NCI-H526 treated with DMSO at 0.1 percent for 48 hours (cell line): ENCODE data around the gene MYL9.
"Not testable (repeated sequence)": the region's sequence is repeated elsewhere in the genome, so short reads cannot be mapped to it uniquely, and the experiment has no call there.

Source experiments
- DNase-seq: peaks from one replicate; lab custom pipeline; 2025; lab: John Stamatoyannopoulos, UW

Gene MYL9

DNA sequence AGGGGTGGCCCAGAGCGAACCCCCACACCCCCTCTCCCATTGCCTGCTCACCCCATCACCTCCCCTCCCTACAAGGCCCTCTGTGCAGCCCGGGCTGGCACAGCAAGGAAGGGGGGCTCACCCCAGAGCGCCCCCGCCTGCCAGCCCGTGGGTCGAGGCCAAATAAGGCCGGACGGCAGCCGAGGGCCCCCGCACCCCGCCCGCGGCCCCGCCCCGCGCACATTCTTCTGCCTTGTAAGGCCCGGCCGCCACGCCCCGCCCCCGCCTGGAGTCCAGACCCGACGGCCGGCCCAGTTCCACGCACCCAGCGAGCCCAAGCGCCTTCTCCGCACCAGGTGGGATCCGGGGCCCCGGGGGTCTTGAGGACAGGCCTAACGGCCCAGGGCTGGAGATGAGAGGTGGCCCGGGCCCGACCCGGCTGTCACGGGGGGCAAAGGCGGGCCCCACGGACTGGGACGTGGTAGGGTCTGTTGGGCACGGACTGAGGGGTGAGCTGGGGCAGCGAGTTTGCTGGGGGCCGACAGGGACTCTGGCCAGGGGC lies at the start of gene MYL9:
Gene MYL9 (plus strand): TSS at position 293 of the 541 bp plus-strand sequence. CDS start 3,366 bp downstream, outside the sequence.
- no peak for DNase-seq

DNA sequence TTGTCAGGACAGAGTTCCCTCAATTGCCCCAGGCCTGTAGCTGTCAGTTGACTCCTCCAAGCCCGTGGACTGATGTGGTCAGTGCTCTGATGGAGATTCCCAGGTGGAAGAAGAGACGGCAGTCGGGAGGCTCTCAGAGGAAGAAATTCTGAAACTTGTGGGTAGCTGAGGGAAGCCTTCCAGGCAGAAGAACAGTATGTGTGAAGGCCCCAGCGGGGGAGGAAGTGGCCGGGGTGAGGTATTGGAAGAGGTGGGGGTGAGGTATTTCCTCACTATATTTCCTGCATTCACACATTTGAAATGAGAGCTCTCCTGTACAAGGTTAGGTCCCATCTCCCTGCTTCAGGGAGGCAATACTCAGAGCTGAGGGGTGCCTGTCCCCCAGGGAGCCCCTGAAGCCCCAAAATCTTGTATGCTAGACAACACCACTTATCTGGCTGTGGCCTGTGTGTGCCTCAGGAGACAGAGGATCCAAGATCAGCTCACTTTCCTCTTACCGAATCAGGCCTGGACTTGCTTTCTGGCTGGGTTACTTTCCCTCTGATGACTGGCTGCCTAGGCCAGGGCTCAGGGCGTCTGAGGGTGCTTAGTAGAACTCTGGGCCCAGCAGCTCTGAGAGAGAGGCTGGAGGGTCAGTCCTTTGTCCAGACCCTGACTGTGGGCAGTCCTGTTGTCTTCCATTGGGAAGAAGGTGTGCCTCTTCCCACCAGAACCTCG lies 49.3 kb upstream of the MYL9 start:
- no peak for DNase-seq

DNA sequence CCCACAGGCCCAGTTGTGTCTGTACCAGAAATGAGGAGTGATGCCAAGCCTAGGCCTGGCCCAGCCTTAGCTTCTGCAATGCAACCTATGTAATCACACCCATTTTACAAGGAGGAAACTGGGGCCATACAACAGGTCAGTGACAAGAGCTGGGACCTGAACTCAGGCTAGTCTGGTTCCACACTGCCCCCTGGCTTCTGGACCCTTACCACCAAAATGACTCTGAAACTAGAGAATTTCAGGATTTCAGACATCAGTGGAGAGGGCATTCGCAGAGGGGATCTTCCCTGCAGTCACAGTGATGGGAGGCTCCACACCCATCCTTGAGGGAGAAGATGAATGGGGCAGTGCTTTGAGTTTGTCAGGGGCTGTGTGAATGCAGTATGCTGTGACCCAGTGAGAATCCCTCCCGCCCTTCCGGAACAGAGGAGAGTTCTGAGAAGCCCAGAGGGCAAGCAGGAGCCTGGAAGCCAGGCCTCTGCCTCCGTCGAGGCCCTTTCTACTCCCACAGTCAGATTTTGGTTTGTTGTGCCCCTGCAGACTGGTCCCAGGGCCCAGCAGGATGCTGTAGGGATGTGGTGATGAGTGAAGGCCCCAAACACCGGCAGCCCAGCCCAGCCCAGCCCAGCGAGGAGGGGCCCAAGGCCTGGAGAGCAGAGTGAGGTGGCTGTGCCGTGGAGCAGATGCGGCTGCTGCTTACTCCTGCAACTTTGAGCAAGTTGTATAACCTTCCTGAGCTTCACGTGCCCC lies 48.1 kb upstream of the MYL9 start:
- DNase-seq = no peak

DNA sequence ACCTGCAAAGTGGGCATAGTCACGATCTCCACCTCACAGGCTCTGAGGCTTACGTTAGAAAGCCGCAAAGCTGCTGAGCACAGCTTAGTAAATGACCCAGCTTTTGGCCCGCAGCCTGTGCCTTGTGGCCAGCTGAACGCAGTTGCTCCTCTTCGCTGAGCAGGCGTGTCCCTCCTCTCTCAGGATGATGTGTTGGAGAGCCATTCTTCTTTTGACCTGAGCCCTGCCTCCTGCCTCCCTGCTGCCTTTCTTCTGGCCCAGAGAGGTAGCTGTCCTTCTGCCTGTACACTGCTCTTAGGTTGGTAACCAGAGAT lies 47.6 kb upstream of the MYL9 start:
- no peak for DNase-seq

DNA sequence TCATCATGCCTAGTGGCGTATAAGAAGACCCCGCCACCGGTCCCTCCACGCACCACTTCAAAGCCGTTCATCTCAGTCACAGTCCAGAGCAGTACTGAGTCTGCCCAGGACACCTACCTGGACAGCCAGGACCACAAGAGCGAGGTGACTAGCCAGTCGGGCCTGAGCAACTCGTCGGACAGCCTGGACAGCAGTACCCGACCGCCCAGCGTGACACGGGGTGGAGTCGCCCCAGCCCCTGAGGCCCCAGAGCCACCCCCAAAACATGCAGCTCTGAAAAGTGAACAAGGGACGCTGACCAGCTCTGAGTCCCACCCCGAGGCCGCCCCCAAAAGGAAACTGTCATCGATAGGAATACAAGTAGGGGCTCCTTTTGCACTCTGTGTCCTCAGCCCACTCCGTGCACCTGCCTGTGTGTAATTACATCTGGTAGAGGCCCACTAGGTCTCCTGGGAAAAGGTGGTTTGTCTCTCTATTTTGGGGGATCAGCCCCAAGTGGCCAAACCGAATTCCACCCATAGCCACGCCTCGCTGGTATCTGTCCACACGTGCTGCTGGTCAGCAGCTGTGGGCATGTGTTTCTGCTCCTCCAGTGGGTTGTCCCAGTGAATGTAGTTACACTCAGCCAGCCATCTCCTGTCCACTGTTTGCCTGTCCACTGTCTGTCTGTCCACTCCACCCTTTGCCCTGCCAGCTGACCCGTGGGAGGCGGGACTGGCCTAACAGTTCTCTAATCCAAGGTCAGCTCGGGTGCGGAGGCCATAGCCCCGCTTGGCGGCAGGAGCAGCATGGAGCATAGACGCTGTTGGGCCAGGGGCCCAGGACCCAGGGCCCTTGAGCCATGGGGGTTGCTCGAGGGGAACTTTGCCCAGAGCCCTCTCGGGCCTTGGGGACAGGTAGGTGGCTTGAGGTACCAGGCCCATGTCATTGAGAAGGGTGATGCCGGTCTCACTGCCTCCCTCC lies 44.3 kb upstream of the MYL9 start:
- no peak for DNase-seq

DNA sequence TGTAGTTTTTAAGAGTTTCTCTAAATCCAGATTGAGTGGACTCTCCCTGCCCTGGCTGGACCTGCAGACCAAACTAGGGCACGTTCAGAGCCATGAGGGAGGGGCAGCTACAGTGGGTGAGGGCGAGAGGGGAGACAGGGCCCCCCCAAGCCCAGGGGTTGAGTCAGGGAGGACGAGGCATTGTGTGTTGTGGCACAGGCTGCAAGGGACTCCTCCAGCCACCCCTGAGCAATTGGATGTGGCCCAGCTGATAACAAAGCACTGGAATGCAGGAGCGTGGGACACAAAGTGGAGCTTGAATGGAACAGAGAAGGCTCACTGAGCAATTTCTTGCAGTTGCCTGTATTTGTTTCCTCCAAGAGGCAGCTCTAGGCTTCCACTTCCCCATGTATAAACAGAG lies 43.5 kb upstream of the MYL9 start:
- no peak for DNase-seq

DNA sequence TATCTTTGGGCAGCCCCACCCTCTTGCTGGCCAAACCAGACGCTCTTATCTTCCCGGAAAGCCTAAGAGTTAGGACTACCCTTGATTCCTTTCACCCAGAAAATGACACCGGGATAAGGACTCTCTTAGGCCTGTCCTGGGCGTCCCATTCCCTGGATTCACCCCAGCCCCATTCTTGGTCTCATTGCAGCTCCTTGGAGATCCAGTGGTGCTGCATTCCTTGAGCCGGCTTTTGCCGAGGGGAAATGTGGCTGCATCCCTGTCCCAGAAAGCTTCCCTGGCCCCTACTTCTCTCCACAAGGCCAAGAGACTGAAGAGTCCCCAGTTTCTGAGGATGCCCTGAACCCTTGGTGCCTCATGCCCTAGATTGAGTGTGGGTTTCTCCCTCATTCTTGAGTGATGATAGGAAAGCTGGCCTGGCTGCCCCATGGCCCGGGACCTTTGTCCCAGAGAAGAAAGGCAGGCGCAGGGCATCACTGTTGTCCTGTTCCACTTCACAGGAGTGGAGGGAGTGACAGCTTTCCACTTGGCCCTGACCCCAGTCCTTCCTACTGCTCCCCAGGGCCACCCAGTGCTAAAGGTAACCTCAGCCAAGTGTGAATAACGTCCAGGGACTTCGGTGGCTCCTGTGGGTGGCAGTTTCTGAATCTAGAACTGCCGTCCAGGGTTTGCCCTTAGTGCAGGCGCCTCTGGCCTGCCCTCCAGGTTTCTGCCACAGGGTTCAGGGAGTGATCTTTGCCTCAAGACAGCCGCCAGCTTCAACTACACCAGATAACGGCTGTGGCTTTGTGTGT lies 42.7 kb upstream of the MYL9 start:
- DNase-seq = no peak

DNA sequence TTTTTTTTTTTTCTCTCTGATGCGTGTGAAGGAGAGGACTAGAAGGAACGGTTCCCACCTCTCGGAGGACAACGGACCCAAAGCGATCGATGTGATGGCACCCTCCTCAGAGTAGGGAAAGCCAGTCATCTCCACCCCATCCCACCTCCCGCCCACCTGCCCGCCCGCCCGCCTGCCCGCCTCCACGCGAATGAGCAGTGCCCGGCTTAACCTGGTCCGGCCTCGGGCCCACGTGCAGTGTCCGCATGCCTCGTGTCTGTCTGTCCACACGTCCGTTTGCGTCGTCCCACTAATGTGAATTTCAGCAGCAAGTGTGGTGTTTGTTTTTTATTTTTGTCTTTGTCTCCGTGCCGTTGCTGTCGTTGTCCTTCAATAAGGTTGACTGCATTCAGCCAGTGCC lies 42.1 kb upstream of the MYL9 start:
- DNase-seq = no peak

DNA sequence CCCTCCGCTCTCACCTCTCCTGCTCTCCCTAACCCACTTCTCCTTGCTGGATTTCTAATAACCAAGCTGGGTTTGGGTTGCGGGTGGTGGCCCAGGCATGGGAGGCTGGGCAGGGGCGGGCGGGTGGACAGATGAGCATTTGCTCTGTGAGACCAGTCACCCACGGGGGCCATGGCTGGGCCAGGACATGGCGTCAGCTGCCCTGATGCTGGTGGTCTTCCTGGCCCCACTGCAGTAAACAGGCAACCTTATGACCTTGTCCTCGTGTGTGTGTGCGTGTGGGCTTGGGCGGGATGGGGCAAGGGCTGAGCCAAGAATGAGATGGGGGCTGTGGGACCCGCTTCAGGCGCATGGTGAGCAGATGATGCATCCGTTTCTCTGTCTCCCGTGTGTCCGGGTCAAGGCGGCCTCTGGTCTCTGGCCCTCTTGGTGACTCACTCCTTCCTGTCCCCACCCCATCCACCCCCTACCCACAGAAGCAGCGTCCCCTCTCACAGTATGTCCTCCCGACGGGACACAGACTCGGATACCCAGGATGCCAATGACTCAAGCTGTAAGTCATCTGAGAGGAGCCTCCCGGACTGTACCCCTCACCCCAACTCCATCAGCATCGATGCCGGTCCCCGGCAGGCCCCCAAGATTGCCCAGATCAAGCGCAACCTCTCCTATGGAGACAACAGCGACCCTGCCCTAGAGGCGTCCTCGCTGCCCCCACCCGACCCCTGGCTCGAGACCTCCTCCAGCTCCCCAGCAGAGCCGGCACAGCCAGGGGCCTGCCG lies 41.4 kb upstream of the MYL9 start:
- no peak for DNase-seq

DNA sequence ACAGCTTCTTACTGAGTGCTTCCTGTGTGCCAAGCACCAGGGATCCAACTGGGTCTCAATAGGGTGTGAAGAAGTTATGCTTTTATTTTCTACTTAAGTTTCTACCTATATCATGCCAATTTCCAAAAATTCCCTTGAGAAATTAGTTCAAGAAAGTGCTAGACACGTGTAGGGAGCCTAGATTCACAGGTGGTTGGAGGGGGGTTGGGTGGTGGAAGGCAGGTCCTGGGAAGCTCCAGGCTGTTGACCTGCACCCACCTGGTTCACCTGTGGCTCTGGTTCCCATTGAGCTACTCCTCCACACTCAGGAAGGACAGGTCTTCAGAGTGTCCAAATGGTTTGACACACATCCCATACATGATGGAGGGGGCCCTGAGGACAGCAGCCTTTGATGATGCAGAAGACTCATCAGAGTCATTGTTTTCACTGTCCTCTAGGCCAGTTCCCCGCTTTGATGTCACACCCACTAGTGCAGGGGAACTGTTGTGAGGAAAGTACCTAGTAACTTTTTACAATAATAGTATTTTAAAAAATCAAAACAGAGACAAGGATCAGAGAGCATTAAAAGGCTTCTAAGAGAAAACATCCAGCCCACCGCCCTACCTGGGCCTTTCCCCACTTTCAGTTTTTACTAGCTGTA lies 39.8 kb upstream of the MYL9 start:
- no peak for DNase-seq

DNA sequence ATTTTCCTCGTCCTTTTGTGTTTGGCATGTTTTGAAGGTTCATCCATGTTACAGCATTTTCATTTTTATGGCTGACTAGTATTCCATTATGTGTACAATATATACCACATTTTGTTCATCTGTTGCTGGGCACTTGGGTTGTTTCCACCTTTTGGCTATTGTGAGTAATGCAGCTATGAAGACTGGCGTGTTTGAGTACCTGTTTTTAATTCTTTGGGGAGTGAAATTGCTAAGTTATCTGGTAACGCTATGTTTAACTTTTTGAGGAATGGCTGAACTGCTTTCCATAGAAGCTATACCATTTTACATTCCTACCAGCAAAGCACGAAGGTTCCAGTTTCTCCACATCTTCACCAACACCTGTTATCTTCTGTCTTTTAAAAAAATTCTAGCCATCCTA lies 37.0 kb upstream of the MYL9 start:
- DNase-seq = no peak

DNA sequence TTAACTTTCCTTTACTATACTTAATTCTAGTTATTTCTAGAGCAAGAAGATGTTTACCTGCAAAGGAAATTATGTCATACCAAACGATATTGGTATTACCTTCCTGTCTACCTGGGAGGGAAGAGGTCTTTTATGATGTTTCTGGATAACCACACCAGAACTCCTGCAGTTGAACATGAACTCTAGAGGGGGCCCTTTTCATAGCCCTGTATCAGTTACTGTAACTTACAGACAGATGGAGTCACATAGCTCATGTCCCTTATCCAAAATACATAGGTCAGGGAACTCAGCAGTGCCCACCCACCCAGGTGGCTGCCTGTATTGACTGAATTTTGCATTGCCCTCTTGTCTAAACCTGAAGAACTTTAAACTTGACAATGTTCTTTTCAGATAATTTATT lies 35.1 kb upstream of the MYL9 start:
- no peak for DNase-seq

DNA sequence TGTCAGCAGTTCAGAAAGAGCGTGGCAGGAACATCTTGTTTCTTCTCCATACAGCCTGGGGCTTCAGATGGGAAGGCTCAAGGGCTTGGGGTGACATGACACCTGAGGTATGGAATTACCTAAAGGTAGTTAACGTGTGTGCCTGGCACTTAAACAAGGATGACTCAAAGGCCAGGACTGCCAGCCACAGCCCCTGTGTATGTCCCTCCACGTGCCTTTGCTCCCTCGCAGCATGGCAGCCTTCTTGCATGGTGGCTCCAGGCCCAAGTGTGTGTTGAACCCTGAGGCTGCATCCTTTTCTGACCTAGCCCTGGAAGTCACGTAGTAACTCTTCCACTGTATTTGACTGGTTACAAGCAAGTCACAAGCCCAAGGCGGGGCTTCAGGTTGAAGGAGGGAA lies 33.6 kb upstream of the MYL9 start:
- no peak for DNase-seq

DNA sequence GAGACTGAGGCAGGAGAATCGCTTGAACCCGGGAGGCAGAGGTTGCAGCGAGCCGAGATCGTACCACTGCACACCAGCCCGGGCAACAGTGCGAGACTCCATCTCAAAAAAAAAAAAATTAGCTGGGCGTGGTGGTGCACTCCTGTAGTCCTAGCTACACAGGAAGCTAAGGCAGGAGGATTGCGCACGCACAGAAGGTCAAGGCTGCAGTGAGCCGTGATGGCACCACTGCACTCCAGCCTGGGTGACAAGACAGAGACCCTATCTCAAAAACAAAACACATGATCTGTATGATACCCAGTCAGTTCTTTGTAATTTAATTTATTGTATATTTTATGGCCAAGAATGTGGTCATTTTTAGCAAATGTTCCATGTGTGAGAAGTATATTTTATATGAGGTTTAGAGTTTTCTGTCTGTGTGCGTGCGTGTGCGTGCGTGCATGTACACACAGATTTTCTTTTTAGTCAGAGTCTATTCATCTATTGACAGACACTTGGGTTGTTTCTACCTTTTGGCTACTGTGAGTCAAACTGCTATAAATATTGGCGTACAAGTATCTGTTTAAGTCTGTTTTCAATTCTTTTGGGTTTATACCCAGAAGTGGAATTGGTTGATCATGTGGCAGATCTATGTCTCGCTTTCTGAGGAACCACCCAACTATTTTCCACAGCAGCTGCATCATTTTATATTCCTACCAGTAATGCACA lies 22.2 kb upstream of the MYL9 start:
- no peak for DNase-seq

DNA sequence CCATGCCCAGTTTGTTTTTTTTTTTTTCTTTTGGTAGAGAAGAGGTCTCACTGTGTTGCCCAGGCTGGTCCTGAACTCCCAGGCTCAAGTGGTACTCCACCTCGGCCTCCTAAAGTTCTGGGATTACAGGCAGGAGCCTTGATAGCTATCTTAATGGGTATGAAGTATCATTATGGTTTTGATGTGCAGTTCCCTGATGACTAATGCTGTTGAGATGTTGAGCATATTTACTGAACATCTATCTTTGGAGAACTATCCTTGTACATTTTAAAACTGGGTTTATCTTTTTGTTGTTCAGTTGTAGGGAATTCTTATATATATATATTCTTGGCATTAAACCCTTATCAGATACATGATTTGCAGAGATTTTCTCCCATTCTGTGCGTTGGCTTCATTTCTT lies 21.4 kb upstream of the MYL9 start:
- DNase-seq = no peak

DNA sequence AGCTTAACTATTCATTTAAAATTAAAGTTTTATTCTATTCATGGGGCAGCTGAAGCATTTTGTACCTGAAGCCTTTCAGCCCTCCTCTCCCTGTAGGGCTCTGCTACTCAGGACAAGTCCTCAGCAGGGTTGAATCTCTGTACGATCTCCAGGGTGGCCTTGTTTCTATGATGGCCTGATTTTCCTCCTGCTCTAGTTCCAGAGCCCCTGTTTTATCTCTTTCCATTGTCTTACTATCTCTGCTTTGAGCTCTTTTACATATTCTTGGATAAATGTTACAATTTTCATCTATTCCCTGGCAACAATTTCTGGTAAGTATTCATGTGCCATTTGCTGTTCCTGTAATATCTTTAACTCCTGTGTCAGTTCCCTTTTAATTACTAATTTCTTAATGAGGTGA lies 19.8 kb upstream of the MYL9 start:
- no peak for DNase-seq

DNA sequence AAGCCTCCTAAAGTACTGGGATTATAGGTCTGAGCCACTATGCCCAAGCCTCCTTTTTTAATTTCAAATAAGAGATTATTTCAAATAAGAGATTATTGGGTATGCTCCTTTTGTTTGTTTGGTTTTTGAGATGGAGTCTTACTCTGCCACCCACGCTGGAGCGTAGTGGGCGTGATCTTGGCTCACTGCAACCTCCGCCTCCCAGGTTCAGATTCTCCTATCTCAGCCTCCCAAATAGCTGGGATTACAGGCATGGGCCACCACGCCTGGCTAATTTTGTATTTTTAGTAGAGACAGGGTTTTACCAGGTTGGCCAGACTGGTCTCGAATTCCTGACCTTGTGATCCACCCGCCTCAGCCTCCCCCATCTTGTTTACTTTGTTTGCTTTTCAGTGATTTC lies 18.9 kb upstream of the MYL9 start:
- DNase-seq = not testable (repeated sequence)

DNA sequence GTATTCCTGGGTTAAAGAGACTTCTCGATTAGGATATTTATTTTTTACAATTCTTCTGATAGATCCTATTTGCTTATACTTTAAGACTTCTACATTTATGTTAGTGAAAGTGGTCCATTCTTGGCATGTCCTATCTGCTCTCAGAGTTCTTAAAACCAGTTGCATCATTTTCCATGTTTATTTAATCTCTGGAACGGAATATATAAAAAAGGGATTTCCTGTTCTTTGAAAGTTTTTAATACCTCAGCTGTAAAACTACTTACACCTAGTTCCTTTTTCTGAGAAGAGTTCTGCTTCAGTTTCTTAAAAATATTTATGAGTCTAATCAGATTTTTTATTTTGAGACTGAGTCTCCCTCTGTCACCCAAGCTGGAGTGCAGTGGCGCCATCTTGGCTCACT lies 18.0 kb upstream of the MYL9 start:
- DNase-seq = no peak

DNA sequence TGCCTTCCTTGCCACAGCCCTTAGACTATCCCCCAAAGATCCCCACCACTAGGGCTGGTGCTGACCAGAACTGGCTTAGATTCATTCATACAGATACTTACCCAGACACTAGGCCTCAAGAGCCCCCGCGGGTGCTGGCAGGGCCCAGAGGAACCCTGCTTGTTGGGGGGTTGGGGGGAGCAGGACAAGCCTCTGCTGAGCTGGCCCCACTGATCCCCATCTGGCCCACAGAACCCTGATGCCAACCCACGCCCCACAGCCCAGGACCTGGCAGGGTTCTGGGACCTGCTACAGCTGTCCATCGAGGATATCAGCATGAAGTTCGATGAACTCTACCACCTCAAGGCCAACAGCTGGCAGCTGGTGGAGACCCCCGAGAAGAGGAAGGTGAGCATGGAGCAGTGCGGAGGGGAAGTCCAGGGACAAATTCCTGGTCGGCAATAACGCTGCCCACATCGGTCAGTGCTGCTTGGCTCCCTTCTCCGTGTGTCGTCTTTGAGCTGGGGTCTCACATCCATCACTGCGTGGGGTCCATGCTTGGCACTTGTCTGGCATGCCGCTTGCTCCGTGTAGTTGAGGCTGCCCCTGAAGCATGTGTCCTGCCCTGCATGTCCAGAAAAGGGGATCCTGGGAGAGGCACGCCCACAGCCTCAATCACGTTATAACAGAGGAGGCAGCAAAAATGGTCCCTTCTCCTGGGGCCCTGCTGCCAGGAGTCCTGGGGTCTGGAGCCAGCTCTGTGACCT lies 15.5 kb upstream of the MYL9 start:
- DNase-seq = no peak
